OCI-LY3 (cell line): ENCODE results near the gene FAT1.

Experiments used
- H2AFZ ChIP-seq: fragments of 200-600, 300-600 bp; shearing (Covaris generic); 2 replicates; pipeline ENCODE4 v1.6.0; 2014; ENCODE audit warnings: antibody characterized with exemption, low read depth, low read length
- H3K27ac ChIP-seq: fragments of 200-600, 300-600 bp; sonication (generic); 2 replicates; pipeline ENCODE4 v1.5.1; 2014; ENCODE audit warnings: mild to moderate bottlenecking, low read length, moderate library complexity, mixed read lengths
- H3K27me3 ChIP-seq: fragments of 200-600, 300-600 bp; sonication (generic); 2 replicates; pipeline ENCODE4 v1.6.1; 2014; ENCODE audit warnings: low read depth, low read length, mixed read lengths
- H3K36me3 ChIP-seq: fragments of 200-600, 300-600 bp; sonication (generic); replicated peaks from 2 replicates; pipeline ENCODE3; 2014; ENCODE audit warnings: low read depth, low read length, mixed read lengths
- H3K4me1 ChIP-seq: fragments of 300-600, 200-600 bp; sonication (generic); 2 replicates; pipeline ENCODE4 v1.6.1; 2014; ENCODE audit warnings: low read length, mixed read lengths
- H3K4me2 ChIP-seq: fragments of 200-600, 300-600 bp; sonication (generic); 2 replicates; pipeline ENCODE4 v1.6.1; 2014; ENCODE audit warnings: low read length, mixed read lengths
- H3K4me3 ChIP-seq: fragments of 300-600, 200-600 bp; sonication (generic); 2 replicates; pipeline ENCODE4 v1.5.1; 2014; ENCODE audit warnings: antibody characterized with exemption, mild to moderate bottlenecking, low read length, moderate library complexity
- H3K79me2 ChIP-seq: fragments of 300-600, 200-600 bp; shearing (Covaris generic); 2 replicates; pipeline ENCODE4 v1.6.1; 2014; ENCODE audit warnings: mild to moderate bottlenecking, low read length, mixed read lengths
- H3K9ac ChIP-seq: fragments of 300-600, 200-600 bp; shearing (Covaris generic); 2 replicates; pipeline ENCODE4 v1.6.0; 2014; ENCODE audit warnings: mild to moderate bottlenecking, low read length, moderate library complexity
- H3K9me3 ChIP-seq: fragments of 200-600, 300-600 bp; shearing (Covaris generic); 2 replicates; pipeline ENCODE4 v1.6.1; 2014; ENCODE audit warnings: low read length, mixed read lengths; ENCODE audit not compliant: insufficient read depth
- H4K20me1 ChIP-seq: fragments of 200-600, 300-600 bp; sonication (generic); 2 replicates; pipeline ENCODE4 v1.6.1; 2016; ENCODE audit warnings: low read length, mixed read lengths; ENCODE audit not compliant: insufficient read depth
- EZH2phosphoT487 ChIP-seq: fragments of 200-600 bp; shearing (Covaris generic); IDR thresholded peaks from 2 replicates; pipeline ENCODE4 v1.6.1; 2018; ENCODE audit warnings: antibody characterized with exemption, mixed run types, low read depth
- TF ChIP-seq, protein P1 (sequence below): fragments of 200-600, 300-600 bp; sonication (generic); IDR thresholded peaks from 2 replicates; pipeline ENCODE4 v1.5.1; 2014; ENCODE audit warnings: antibody characterized with exemption, low read length, low read depth

The FAT1 gene

DNA sequence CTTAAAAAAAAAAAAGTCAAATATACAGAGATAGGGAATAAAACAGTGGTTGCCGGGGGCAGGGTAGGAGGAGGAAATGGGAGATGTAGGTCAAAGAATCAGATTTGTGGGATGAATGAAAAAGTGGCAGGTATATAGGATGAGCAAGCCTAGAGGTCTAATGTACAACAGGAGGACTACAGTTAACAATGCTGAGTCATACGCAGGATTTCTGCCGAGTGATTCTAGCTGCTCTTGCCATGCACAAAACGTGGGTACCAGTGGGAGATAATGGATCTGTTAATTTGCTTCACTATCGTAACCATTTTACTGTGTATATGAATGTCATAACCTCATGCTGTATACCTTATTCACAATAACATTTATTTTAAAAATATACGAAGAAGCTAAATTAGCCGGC, 157.6 kb downstream of the FAT1 start:
- H4K20me1 ChIP-seq = no peaks in the 10 kb centered on the region
- H3K4me1 ChIP-seq = no peaks in the 10 kb centered on the region
- no peaks in the 10 kb centered on the region for H3K79me2 ChIP-seq
- H3K27me3 ChIP-seq = no peaks in the 10 kb centered on the region
- H3K4me2 ChIP-seq = no peak overlapping the region
- no peak overlapping the region for H2AFZ ChIP-seq
- H3K27ac ChIP-seq = no peak overlapping the region
- H3K4me3 ChIP-seq = no peak overlapping the region
- no peaks in the 10 kb centered on the region for H3K9me3 ChIP-seq
- no peak for TF ChIP-seq EZH2phosphoT487
- TF ChIP-seq, protein P1, sequence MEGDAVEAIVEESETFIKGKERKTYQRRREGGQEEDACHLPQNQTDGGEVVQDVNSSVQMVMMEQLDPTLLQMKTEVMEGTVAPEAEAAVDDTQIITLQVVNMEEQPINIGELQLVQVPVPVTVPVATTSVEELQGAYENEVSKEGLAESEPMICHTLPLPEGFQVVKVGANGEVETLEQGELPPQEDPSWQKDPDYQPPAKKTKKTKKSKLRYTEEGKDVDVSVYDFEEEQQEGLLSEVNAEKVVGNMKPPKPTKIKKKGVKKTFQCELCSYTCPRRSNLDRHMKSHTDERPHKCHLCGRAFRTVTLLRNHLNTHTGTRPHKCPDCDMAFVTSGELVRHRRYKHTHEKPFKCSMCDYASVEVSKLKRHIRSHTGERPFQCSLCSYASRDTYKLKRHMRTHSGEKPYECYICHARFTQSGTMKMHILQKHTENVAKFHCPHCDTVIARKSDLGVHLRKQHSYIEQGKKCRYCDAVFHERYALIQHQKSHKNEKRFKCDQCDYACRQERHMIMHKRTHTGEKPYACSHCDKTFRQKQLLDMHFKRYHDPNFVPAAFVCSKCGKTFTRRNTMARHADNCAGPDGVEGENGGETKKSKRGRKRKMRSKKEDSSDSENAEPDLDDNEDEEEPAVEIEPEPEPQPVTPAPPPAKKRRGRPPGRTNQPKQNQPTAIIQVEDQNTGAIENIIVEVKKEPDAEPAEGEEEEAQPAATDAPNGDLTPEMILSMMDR = no peak
- no peak overlapping the region for H3K9ac ChIP-seq
- H3K36me3 ChIP-seq = no peaks in the 10 kb centered on the region

DNA sequence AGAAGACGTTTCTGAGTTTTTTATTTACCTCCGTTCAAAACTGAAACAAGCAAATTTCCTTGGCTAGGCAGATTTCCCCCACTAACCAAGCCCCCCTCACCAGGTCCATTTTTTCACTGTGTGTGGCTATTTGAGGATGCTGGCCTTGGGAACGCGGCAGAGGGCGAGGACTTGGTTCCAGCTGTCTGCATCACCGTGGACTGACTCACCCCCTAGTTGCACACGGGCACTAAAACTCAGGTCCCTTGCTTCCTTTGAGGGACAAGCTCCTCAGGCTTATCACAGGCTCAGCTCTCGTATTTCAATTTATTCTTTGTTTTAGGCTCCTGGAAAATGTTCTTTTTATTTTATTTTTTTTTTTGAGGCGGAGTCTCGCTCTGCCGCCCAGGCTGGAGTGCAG, 159.9 kb downstream of the FAT1 start:
- H3K4me3 ChIP-seq = no peak overlapping the region
- H3K36me3 ChIP-seq = no peaks in the 10 kb centered on the region
- no peaks in the 10 kb centered on the region for H3K27me3 ChIP-seq
- H3K79me2 ChIP-seq = no peaks in the 10 kb centered on the region
- no peaks in the 10 kb centered on the region for H4K20me1 ChIP-seq
- H2AFZ ChIP-seq = no peak overlapping the region
- H3K9ac ChIP-seq = no peak overlapping the region
- no peaks in the 10 kb centered on the region for H3K4me1 ChIP-seq
- no peaks in the 10 kb centered on the region for H3K9me3 ChIP-seq
- H3K27ac ChIP-seq = no peak overlapping the region
- TF ChIP-seq, protein P1 = no peak
- TF ChIP-seq EZH2phosphoT487 = no peak
- H3K4me2 ChIP-seq = no peak overlapping the region

DNA sequence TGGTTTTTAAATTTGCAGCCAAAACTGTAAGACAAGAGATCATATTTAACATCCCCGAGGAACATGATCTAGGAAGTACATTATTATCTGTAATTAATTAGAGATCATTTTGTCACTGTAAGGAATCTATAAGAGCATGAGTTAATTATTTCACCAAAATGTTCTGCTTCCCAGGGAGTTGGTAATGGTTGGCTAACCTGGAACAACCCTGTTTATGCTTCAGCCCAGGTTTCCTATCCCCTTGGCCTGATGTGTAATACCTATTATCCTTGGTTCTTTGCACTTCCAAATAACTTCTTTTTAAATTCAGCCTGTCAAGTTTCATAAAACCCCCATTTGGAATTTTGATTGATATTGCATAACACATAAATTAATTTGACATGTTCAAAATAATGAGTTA, 161.9 kb downstream of the FAT1 start:
- Histone ChIP-seq H3K36me3 (no peaks in the 10 kb centered on the region), H3K4me3 (no peak overlapping the region), H3K4me2 (no peak overlapping the region), H3K9me3 (no peaks in the 10 kb centered on the region), H3K27me3 (no peaks in the 10 kb centered on the region), H4K20me1 (no peaks in the 10 kb centered on the region), H3K4me1 (no peaks in the 10 kb centered on the region), H3K79me2 (no peaks in the 10 kb centered on the region), H3K9ac (no peak overlapping the region), H3K27ac (no peak overlapping the region), H2AFZ (no peak overlapping the region)
- TF ChIP-seq, protein P1 = no peak
- no peak for TF ChIP-seq EZH2phosphoT487

DNA sequence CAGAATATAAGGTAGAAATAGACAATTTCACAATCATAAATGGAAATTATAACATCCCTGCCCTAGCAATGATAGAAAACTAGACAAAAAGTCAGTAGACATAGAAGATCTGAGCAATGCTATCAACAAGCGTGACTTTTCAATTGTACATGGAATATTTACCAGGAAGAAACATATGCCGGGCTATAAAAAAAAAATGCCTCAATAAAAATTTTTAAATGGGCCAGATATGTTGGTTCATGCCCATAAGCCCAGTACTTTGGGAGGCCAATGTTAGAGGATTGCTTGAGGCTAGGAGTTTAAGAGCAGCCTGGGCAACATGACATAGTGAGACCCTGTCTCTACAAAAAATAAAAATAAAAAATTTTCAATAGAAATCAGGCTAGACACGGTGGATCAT, 163.0 kb downstream of the FAT1 start:
- Histone ChIP-seq H3K4me3 (no peak overlapping the region), H3K36me3 (no peaks in the 10 kb centered on the region), H2AFZ (no peak overlapping the region), H3K9me3 (no peaks in the 10 kb centered on the region), H3K4me2 (no peak overlapping the region), H3K4me1 (no peaks in the 10 kb centered on the region), H3K9ac (no peak overlapping the region), H3K27me3 (no peaks in the 10 kb centered on the region), H4K20me1 (no peaks in the 10 kb centered on the region), H3K27ac (no peak overlapping the region), H3K79me2 (no peaks in the 10 kb centered on the region)
- TF ChIP-seq, protein P1 = no peak
- no peak for TF ChIP-seq EZH2phosphoT487
